Ascending aorta (tissue), 2 donors: Measurements from ENCODE around the gene MAP7D1. TPM values are rescaled to one million over a fixed set of nuclear protein-coding genes. Genes with fewer than 3 reads are reported as not detected.

ENCODE experiments used
- DNase-seq, 2 donors: peaks; one replicate each; pipeline ENCODE4 v3.0.0-alpha.2; 2019; ENCODE audit warnings: low spot score in 2 of 2
- H3K27ac ChIP-seq, 2 donors: fragments of 200-600 bp; sonication (generic); one replicate each; pipeline ENCODE4 v1.5.1; 2016 to 2017; ENCODE audit warnings: mild to moderate bottlenecking in 1 of 2
- H3K27me3 ChIP-seq: fragments of 200-600 bp; sonication (generic); one replicate; pipeline ENCODE4 v1.5.1; 2017
- H3K36me3 ChIP-seq, 2 donors: fragments of 200-600 bp; sonication (generic); one replicate each; pipeline ENCODE4 v1.5.1; 2016
- H3K4me1 ChIP-seq, 2 donors: fragments of 200-600 bp; sonication (generic); one replicate each; pipeline ENCODE4 v1.5.1; 2016 to 2017; ENCODE audit warnings: mild to moderate bottlenecking in 1 of 2
- H3K4me3 ChIP-seq, 2 donors: fragments of 200-600 bp; sonication (generic); one replicate each; pipeline ENCODE4 v1.5.1; 2016 to 2017; ENCODE audit warnings: mild to moderate bottlenecking in 1 of 2
- H3K9me3 ChIP-seq, 2 donors: fragments of 200-600 bp; sonication (generic); one replicate each; pipeline ENCODE4 v1.5.1; 2016
- intact Hi-C: fragments of 100-400 bp; cut with DNase I; formaldehyde crosslinking; loops from one replicate; pipeline ENCODE4 v1.15.1; 2023
- total RNA-seq: library from RNA; depleted of rRNA; stranded (reverse); fragments of >200 nt; gene quantifications from one replicate; pipeline ENCODE4 v1.1.0, GENCODE V29; 2016
- TF ChIP-seq, protein P1 (sequence below), 3 experiments: fragments of 200-600 bp in 2 of 3; fragments of 450-650 bp in 1 of 3; sonication (generic) in 2 of 3; IDR thresholded peaks; one replicate each; pipeline ENCODE4 v1.5.1; 2016 to 2019; ENCODE audit warnings: antibody characterized with exemption in 3 of 3, mild to moderate bottlenecking in 1 of 3, moderate library complexity in 1 of 3

MAP7D1 gene
- total RNA-seq, 1 donor from 2014 or later, result 209 TPM

GRCh38 chr1:36116901-36117300, 39.1 kb upstream of the MAP7D1 start:
- TF ChIP-seq, protein P1, sequence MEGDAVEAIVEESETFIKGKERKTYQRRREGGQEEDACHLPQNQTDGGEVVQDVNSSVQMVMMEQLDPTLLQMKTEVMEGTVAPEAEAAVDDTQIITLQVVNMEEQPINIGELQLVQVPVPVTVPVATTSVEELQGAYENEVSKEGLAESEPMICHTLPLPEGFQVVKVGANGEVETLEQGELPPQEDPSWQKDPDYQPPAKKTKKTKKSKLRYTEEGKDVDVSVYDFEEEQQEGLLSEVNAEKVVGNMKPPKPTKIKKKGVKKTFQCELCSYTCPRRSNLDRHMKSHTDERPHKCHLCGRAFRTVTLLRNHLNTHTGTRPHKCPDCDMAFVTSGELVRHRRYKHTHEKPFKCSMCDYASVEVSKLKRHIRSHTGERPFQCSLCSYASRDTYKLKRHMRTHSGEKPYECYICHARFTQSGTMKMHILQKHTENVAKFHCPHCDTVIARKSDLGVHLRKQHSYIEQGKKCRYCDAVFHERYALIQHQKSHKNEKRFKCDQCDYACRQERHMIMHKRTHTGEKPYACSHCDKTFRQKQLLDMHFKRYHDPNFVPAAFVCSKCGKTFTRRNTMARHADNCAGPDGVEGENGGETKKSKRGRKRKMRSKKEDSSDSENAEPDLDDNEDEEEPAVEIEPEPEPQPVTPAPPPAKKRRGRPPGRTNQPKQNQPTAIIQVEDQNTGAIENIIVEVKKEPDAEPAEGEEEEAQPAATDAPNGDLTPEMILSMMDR (IDR thresholded peaks at IDR 0.05), result no peak
- intact Hi-C loops, result no loop called here
- Histone ChIP-seq H3K27ac (peak overlapping the region; percentile 89 to 95), H3K4me3 (no peak overlapping the region), H3K9me3 (no peaks in the 10 kb centered on the region), H3K36me3 (no peaks in the 10 kb centered on the region), H3K4me1 (peaks cover 22 to 50% of the 10 kb centered on the region in 2 donors), H3K27me3 (no peaks in the 10 kb centered on the region)
- DNase-seq, result no peak

DNA sequence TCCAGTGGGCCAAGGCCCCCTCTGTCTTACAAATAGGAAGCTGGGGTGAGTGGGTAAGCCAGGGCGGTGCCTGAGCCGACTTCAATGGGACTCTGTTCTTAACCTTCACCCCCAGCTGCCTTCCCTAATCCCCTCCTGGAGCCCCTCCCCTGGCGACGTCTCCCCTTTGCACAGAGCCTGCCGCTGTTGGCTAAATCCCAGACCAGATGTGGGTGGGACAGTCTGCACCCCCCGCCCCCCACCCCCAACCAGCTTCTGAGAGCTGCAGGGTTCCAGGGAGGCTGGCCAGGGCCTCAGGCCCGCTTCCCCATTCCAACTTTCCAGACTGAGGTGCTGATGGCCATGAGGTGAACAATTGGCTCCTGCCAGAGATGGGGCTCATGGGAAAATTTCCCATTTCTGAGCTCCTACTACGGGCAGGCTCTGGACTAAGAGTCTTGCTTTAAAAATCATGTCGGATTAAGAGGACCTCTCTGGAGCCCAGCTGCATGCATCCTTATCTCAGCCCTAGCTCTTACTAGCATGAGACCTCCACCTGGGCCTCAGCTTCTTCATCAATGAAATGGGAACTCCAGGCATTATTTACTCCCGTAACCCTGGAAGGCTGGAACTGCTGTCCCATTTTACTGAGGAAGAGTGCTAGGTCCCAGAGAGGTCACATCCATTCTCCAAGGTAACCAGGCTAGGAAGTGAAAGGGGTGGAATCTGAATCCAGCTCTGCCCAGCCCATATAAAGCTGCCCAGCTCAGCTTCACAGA, 37.3 kb upstream of the MAP7D1 start:
- Histone ChIP-seq H3K27ac (peak overlapping the region; percentile 89 to 95), H3K27me3 (no peaks in the 10 kb centered on the region), H3K9me3 (no peaks in the 10 kb centered on the region), H3K4me3 (no peak overlapping the region), H3K4me1 (peaks cover 22 to 50% of the 10 kb centered on the region in 2 donors), H3K36me3 (no peaks in the 10 kb centered on the region)
- intact Hi-C loops, result no loop called here
- TF ChIP-seq, protein P1 (IDR thresholded peaks at IDR 0.05), result no peak
- no peak for DNase-seq

DNA sequence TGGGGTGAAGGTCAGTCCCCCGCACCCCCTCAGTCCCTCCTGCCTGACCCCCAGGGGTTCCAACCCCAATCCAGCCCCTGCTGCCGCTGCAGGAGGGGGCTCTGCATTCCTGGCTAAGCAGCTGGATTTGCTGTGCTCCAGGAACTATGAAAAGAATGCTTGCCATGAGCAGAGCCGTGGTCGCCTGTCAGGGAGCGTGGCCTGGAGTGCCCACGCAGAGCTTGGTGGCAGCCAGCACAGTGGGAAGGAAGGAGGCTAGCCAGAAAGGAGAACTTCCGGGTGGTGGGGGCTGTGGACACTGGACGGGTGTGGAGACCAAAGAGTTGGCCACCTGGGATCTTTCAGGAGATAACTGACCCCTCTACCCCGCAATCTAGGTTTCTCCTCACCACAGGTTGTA, 36.5 kb upstream of the MAP7D1 start:
- H3K9me3 ChIP-seq, result no peaks in the 10 kb centered on the region
- H3K4me3 ChIP-seq, result no peak overlapping the region
- H3K36me3 ChIP-seq, result no peaks in the 10 kb centered on the region
- TF ChIP-seq, protein P1 (IDR thresholded peaks at IDR 0.05), result no peak
- H3K27me3 ChIP-seq, result no peaks in the 10 kb centered on the region
- H3K27ac ChIP-seq, result peak overlapping the region; percentile 89 to 95
- intact Hi-C loops, result no loop called here
- DNase-seq, result no peak
- H3K4me1 ChIP-seq, result peaks cover 23 to 55% of the 10 kb centered on the region in 2 donors

DNA sequence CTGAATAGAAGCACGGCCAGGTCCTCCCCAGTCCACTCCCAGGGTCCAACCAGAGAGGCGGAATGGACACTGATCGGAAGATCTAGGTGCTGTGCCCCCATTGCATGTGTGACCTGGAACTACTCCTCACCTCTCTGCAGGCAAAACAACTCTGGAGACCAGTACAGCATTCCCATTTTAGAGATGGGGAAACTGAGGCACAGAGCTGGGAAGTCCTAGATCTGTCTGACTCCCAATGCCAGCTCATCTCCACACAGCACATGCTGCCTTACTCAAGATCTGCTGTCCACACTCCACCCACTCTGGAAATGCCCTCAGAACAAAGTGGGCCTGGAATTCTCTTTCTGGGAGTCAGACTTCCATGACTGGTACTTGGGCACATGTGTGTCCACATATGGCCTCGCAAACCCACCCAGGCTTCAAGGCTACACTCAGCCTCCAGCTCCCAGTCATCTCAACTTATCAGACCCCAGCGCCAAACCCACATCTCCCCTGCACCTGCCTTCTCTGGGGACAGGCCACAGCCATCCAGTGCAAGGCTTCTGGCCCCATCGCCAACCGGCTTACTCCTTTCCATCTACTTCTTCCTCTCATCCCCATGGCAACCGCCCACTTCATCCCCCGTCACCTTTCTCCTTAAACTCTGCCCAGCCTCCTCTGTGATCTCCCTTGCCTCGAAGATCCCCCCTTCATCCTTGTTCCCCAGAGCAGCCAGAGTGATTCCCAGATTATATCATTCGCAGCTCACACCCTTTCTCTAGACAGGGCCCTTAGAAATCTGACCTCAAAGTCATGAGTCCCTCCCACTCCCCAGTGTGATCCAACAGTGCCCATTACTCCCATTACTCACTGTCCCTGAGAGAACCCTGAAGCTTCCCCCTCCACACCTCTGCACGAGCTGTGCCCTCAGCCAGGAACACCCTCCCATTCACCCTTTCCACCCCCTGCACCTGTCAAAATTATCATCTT, 33.6 kb upstream of the MAP7D1 start:
- peak overlapping the region in 1 of 2 donors; percentile 87 for H3K27ac ChIP-seq
- intact Hi-C loops, result no loop called here
- H3K27me3 ChIP-seq, result no peaks in the 10 kb centered on the region
- no peaks in the 10 kb centered on the region for H3K9me3 ChIP-seq
- DNase-seq, result no peak
- TF ChIP-seq, protein P1 (IDR thresholded peaks at IDR 0.05), result no peak
- peaks cover 9 to 37% of the 10 kb centered on the region in 2 donors for H3K4me1 ChIP-seq
- H3K36me3 ChIP-seq, result no peaks in the 10 kb centered on the region
- H3K4me3 ChIP-seq, result no peak overlapping the region

DNA sequence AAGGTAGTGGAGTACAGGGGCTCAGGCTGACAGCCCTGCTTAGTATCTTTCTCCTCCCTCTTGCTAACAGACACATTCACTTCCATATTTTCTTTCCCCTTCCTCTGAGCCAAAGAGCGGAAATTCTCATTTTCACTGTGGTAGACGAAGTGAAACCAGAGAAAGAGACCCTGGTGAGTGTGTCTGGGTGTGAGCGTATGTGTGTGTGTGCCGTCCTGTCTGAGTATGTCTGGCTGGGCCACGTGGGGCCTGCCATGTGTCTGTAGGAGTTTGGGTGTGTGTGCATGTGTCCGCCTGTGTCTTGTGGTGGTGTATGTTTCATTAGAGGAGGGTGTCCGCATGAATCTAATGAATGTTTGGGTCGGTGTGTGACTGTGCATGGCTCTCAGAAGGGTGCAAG, 32.6 kb upstream of the MAP7D1 start:
- TF ChIP-seq, protein P1 (IDR thresholded peaks at IDR 0.05), result no peak
- no peak overlapping the region for H3K4me3 ChIP-seq
- DNase-seq, result no peak
- H3K4me1 ChIP-seq, result peaks cover 9 to 28% of the 10 kb centered on the region in 2 donors
- peak overlapping the region in 1 of 2 donors; percentile 87 for H3K27ac ChIP-seq
- no peaks in the 10 kb centered on the region for H3K9me3 ChIP-seq
- H3K27me3 ChIP-seq, result no peaks in the 10 kb centered on the region
- intact Hi-C loops, result no loop called here
- H3K36me3 ChIP-seq, result no peaks in the 10 kb centered on the region
